AML-193 (cell line): Measurements from ENCODE around the gene FAM131A.
"Not testable (repeated sequence)": the region's sequence is repeated elsewhere in the genome, so short reads cannot be mapped to it uniquely, and the experiment has no call there.

Experiments
- DNase-seq, 2 experiments: peaks; one replicate each; lab custom pipeline; 2025; lab: John Stamatoyannopoulos, UW

The FAM131A gene

DNA sequence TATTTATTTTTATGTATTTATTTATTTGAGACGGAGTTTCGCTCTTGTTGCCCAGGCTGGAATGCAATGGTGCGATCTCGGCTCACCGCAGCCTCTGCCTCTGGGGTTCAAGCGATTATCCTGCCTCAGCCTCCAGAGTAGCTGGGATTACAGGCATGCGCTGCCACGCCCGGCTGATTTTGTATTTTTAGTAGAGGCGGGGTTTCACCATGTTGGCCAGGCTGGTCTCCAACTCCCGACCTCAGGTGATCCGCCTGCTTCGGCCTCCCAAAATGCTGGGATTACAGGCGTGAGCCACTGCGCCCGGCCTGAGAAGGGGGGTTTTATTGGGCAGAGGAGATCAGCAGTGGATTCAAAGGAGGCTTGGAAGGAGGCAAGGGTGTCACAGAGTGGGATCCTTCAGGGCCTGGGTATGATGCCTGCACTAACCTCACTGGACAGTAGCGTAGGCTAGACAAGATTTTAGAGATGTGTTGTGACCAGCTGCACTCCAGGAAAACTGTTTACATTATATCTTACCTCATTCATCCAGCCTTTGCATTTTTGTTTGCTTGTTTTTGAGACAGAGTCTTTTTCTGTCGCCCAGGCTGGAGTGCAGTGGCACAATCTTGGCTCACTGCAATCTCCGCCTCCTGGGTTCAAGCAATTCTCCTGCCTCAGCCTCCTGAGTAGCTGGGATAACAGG is 2.2 kb downstream of the FAM131A start:
- DNase-seq, result not testable (repeated sequence)

DNA sequence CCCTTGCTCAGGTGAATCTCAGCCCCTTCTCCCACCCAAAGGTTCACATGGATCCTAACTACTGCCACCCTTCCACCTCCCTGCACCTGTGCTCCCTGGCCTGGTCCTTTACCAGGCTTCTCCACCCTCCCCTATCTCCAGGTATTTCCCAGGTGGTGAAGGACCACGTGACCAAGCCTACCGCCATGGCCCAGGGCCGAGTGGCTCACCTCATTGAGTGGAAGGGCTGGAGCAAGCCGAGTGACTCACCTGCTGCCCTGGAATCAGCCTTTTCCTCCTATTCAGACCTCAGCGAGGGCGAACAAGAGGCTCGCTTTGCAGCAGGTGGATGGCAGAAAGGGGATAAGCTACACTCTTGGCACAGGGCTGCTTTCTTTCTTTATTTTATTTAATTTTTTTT is 4.5 kb downstream of the FAM131A start:
- no peak for DNase-seq

DNA sequence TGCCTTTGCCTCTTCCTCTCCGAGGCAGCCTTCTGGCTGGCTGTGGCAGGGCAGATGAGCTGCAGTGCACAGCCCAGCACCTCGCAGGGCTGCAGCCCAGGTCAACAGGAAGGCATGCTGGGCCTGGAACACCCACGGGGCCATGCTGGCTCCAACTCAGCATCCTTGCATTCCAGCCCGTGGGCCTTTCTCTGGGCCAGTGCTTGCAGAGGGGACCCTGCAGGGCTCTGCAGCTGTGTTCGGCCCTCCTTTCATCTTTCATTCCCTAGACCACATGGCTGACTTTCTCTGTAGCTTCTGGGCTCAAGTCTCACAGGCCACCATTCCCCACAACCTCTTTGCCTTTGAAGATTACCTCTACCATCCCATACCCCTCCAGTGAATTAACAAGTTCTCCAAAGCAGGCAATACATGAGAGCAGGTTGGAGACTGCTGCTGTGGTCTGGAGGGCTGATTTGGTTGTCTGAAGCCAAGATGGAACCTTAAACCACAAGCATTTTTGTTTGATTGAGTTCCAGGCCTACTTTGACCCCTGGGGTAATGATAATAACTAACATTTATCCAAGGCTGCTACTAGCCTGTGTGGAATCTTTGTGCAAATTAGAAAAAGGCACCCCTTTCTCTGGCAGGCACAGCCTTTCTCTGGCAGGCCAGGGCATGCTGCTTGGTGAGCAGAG is 5.9 kb downstream of the FAM131A start:
- no peak for DNase-seq

DNA sequence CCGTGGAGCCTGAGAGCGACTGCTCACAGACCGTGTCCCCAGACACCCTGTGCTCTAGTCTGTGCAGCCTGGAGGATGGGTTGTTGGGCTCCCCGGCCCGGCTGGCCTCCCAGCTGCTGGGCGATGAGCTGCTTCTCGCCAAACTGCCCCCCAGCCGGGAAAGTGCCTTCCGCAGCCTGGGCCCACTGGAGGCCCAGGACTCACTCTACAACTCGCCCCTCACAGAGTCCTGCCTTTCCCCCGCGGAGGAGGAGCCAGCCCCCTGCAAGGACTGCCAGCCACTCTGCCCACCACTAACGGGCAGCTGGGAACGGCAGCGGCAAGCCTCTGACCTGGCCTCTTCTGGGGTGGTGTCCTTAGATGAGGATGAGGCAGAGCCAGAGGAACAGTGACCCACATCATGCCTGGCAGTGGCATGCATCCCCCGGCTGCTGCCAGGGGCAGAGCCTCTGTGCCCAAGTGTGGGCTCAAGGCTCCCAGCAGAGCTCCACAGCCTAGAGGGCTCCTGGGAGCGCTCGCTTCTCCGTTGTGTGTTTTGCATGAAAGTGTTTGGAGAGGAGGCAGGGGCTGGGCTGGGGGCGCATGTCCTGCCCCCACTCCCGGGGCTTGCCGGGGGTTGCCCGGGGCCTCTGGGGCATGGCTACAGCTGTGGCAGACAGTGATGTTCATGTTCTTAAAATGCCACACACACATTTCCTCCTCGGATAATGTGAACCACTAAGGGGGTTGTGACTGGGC is 7.3 kb downstream of the FAM131A start:
- DNase-seq, result no peak

DNA sequence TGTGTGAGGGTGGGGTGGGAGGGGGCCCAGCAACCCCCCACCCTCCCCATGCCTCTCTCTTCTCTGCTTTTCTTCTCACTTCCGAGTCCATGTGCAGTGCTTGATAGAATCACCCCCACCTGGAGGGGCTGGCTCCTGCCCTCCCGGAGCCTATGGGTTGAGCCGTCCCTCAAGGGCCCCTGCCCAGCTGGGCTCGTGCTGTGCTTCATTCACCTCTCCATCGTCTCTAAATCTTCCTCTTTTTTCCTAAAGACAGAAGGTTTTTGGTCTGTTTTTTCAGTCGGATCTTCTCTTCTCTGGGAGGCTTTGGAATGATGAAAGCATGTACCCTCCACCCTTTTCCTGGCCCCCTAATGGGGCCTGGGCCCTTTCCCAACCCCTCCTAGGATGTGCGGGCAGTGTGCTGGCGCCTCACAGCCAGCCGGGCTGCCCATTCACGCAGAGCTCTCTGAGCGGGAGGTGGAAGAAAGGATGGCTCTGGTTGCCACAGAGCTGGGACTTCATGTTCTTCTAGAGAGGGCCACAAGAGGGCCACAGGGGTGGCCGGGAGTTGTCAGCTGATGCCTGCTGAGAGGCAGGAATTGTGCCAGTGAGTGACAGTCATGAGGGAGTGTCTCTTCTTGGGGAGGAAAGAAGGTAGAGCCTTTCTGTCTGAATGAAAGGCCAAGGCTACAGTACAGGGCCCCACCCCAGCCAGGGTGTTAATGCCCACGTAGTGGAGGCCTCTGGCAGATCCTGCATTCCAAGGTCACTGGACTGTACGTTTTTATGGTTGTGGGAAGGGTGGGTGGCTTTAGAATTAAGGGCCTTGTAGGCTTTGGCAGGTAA is 8.1 kb downstream of the FAM131A start:
- peak; percentile 65 to 87 for DNase-seq

DNA sequence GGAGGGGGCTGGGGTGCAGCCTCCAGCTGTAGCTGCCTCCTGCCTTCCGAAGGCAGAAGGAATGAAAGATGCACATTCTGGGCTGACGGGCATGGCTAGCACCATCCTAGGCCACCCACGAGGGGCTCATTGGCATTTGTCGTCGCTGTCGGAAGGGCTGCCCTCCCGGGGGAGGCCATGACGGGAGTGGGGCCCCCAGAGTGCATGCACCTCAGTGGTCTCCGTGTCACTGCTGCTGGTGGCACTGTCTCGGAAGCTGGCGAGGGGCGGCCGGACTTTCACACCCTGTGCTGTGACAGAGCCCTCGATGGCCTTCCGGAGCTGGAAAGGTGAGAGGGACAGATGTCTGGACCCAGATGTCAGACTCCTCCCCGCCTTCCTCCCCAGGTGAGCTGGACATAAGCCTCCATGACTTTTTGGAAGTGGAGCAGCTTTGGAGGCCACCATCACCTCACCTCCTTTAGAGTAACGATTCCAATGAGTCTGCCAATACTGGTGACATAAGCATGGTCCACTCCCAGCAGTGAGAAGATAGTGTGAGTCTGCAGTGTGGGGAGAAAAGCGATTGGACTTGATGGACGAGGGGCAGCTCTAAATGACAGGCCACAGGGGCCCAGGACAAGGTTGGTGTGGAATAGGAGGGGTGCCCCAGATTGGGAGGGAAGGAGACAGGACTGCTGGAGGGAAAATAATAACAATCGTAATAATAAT is 9.2 kb downstream of the FAM131A start:
- DNase-seq, result no peak

DNA sequence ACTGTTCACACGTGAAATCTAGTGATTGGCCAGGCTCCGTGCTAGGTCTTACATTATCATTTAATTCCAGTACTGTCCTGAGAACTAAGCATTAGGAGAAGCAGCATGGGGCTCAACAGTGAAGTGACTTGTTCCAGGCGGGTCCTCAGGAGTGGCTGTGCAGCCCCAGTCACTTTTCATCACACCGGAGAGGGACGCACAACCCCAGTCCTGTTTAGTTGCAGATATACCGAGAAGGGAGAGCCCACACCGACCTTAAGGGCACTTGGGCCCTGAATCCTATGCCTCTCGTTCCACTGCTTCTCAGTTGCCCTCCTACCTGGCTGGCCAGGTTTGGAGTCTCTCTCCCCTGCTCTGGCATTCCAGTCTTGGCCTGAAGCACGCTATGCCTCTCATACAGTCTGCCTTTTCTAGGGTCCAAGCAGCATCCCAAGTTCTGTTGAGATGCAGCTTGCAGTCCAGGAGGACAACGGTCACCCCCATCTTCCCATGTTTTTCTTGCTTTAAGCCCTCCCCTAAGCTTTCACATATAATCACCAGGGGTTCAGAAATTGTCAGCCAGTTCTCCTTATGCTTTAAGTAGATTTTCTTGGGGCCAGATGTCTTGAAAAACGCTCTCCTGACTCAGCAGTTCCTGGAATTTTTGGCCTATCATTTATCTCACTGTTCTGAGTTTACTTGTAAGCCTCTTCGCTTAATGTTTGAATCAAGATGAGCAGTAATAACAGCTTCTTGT is 10.1 kb downstream of the FAM131A start:
- no peak for DNase-seq

DNA sequence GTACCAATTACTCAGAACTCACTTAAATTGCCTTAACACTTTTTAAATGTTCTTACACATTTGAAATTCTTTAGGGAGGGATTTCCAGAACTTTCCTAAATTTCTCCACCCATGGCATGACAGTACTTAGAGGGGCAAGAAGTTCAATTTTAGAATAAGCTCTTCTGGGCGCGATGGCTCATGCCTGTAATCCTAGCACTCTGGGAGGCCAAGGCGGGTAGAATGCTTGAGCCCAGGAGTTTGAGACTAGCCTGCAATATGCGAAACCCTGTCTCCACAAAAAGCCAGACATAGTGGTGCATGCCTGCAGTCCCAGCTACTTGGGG is 10.6 kb downstream of the FAM131A start:
- DNase-seq, result no peak

DNA sequence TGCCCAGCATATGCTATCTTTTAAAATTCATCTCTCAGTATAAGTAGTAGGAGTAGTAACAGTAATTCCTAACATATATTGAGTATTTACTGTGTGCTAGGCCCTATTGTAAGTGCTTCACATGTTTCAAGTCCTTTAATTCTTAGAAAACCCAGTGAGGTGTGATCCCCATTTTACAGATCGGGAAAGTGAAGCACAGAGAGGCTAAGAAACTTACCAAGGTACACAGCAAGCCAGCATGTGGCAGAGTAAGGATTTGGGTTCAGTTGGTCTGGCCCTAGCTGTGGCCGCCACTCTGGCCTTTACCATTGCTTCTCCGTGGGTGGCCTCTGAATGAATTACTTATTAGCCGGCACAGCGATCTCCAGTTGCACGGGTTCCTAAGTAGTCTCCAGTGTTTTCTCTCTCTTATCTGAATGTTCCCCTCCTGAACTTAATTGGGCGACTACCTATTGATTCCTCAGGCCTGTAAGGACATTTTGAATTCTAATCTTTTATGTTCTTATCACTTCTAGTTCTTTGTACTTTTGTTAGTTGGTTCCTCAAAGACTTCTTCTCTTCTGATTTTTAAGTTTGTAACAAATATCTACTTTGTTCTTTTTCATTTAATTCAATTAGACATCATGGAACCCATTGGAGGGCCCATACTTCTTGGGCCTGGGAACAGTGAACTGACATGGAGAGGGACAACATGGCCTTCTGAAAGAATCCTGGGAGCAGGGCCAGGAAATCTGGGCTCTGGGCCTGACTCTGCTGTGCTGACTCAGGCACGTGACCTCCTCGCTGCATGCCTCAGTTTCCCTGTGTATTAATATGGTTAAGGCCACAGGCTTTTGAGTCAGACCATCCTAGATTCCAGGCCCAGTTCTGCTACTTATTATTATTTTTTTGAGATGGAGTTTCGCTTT is 12.4 kb downstream of the FAM131A start:
- no peak for DNase-seq

DNA sequence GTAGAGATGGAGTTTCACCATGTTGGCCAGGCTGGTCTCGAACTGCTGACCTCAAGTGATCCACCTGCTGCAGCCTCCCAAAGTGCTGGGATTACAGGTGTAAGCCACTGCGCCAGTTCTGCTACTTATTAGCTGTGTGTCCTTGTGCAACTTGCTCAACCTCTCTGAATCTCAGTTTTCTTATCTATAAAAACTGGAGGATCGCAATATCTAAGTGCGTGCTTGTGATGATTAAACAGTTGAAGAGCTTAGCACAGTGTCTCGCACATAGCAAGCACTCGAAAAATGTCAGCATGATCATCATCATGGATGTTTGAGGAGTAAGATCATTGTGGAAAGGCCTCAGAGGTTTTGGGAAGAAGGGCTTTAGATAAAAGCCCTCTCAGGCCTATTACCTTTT is 13.2 kb downstream of the FAM131A start:
- no peak for DNase-seq

DNA sequence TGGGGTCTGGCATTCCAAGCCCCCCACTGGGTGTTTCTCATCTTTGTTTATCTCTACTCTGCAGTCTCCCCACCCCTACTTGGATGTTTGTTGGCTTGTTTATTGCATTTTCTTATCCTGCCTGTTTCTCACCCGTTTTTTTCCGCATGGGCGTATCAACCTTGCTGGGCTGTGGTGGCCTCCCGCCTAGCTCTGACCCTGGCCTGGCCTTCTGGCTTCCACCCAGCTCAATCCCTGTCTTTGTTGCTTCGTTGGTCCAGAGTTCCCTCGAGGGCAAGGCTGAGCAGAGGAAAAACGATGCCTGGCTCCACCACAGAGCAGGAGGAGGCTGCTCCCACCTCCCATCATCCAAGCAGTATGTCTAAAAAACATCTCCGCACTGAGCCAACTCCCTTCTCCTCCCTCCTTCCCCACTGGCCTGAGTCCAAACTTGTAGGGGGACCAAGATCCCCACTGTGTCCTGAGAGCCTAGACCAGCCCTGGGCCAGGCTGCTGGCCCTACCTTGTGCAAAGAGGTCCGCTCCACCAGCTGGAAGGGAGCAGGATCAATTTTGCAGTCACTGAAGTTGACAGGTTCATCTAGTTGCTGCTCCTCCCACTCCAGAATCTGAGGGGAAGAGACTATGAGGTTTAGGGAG is 14.2 kb downstream of the FAM131A start:
- no peak for DNase-seq

DNA sequence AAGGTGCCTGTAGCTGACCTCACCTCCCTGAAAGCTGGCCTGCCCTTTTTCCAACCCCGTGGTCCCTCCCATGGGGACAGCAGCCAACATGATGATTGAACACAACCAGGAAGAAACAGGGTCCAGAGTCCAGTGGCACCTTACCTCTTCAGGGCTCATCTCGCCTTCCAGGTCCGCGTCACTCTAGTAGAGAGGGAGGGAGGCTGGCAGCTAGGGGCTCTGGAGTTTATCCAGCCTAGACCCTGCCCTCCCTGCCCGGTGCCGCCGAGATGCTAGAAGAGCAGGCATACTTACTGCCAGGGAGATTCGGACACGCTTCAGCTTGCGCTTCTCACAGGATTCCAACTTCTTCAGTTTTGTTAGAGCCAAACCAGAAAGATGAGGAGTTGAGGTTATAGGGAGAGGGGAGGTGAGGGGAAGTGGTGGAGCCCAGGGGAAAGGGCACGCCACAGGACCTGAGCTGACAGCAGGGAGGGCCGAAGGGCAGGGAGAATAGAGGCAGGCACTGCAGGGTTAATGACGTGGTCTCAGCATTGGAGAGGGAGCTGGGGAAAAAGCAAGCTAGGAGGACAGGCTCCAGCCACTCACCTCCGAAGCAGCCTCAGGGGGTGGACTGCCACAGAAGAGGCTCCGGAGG is 14.9 kb downstream of the FAM131A start:
- DNase-seq, result no peak

DNA sequence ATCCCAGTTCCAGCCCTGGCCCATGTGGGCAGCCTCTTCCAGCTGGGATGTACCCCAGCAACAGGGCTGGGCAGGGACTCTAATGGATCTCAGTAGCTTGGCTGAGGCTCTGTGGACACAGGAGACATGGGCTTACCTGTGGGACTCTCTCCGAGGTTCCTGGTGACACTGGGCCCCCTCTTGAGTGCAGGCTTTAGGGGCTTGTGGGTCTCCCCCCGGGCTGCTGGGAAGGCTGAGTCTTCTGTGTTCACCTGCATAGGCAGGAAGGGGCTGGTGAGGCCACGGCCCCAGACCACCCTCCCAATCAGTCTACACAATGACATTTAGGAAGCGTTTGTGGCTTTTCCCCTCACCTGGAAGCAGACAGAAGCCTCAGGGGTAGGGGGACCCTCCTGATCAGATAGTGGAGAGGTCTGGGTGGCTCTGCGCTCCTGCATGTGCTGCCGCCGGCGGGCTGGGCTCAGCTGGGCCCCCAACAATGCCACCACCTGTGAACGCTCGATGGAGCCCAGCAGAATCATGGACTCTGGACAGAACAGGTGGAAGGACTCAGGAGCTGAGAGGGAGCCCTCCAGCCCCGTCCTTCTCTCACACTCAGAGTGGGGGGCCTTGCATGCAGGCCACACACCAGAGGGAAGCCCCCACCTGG is 15.6 kb downstream of the FAM131A start:
- no peak for DNase-seq

DNA sequence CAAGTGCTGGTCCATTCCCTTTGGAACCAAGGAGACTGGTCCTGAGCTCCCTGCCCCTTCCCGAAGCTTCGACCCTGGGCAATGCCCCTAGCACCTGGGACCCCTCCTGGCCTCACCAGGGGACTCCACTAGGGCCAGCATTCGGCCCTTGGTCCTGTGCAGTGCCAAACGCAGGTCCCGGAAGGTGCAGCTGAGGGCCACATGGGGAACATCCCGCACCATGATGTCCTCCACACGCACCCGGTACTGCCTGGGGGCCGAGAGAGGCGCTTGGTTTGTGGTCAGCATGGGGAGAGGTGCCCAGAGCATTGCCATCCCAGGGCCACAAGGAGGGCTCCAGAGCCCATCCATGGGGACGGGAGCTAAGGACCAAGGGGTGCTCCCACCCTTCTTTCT is 16.1 kb downstream of the FAM131A start:
- DNase-seq, result no peak

DNA sequence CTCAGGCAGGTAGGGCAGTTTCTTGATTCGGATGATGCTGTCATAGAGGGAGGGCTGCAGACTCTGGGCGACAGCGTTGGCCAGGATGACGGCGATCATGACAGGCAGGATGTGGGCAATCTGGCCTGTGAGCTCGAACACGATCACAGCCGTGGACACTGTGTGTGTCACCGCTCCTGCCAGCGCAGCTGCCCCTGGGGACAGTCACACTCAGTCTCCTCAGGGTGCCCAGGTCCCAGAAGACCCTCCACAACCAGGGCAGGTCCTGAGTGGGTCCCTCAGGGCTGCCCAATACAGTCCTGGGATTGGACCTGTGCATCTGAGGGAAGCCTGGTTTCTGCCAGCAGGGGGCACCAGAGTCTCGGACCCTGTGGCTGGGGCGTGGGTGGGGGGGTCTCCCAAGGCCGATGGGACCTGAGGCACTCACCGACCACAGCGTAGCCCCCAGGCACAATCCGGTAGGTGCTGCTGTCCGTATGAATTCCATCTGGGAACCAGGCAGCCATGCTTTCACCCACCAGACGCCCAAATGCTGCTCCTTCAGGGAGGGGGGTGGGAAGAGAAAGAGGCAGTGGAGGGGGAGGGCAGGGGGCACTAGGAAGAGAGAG is 16.8 kb downstream of the FAM131A start:
- DNase-seq, result peak; percentile 12 to 21

DNA sequence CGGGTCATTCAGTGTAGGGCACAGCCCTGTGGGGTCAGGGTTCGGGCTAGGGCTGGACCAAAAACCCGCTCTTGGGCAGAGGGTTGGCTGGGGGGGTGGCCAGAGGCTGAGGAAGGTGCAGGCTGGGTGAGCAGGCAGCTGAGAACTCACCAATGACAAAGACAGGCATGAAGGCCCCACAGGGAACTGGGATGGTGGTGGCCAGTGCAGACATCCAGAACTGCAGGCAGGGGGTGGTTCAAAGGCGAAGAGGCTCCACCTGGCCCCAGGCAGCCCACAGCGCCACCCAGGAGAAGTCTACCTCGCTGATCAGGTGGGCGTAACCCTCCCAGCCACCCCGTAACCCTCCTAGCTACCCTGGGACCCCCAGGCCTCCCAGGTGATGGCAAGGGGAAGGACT is 17.4 kb downstream of the FAM131A start:
- no peak for DNase-seq

DNA sequence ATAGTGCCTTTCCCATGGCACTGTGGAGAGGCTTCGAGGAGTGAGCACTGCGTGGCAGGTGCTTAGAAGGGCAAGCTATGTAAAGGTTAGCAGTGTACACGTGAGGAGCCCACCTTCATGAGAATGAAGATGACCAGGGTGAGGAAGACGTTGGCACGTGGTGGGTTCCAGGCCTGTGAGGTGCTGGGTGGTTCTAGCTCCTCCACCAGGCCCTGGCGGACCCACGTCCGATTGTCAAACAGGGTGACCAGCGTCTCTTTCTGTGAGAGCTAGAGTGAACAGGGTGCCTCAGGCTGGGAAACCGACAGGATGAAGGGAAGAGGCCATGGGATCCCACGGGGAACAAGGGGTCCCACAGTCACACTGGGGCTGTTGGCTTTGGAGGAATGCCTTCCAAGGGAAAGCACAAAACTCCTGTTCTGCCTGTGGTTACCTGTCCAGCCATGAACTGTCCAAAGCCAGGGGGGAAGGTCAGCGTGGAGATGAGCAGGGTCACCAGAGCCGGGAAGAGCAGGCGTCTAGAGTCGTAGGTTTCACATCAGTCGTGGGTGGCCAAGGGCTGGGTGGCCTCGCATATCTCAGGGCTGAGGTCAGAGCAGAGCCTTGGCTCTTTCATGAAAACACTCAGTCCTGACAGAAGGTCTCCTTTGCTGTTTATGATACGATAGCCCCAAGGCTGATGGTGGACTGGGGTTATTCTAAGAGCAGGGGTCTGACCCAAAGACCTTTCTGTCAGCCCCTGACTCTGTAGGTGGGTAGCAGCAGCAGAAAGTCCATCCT is 18.1 kb downstream of the FAM131A start:
- no peak for DNase-seq
